GM18909 (cell line): ENCODE measurements around the gene ATG7.
"Not testable (repeated sequence)": the region's sequence is repeated elsewhere in the genome, so short reads cannot be mapped to it uniquely, and the experiment has no call there.

Source experiments
- ATAC-seq: cut with Tn5 transposase; IDR thresholded peaks from one replicate; pipeline ENCODE4 v1.9.1; 2021; ENCODE audit warnings: mild to moderate bottlenecking; ENCODE audit not compliant: unreplicated experiment, poor library complexity

ATG7 gene

GRCh38 chr3:11558918-11559815 is 287.0 kb downstream of the ATG7 start:
- ATAC-seq, result no peak

GRCh38 chr3:11559816-11560633 is 287.8 kb downstream of the ATG7 start:
- no peak for ATAC-seq

- no peak for ATAC-seq
These were observed 288.5 kb downstream of the ATG7 start for GRCh38 chr3:11560746-11561145.

- ATAC-seq, result no peak
These were observed 290.2 kb downstream of the ATG7 start for GRCh38 chr3:11562277-11562881.

GRCh38 chr3:11563159-11563864 is 291.1 kb downstream of the ATG7 start:
- no peak for ATAC-seq

- no peak for ATAC-seq
These were observed 291.6 kb downstream of the ATG7 start for GRCh38 chr3:11563865-11564185.

- no peak for ATAC-seq
These were observed 292.4 kb downstream of the ATG7 start for GRCh38 chr3:11564577-11565001.

- ATAC-seq, result no peak
These were observed 292.9 kb downstream of the ATG7 start for GRCh38 chr3:11565072-11565471.

GRCh38 chr3:11565492-11565891 is 293.3 kb downstream of the ATG7 start:
- ATAC-seq, result no peak

GRCh38 chr3:11565932-11566331 is 293.7 kb downstream of the ATG7 start:
- ATAC-seq, result no peak

GRCh38 chr3:11566478-11566877 is 294.3 kb downstream of the ATG7 start:
- ATAC-seq, result no peak

GRCh38 chr3:11566916-11567315 is 294.7 kb downstream of the ATG7 start:
- no peak for ATAC-seq

- ATAC-seq, result no peak
These were observed 295.6 kb downstream of the ATG7 start for GRCh38 chr3:11567516-11568467.

GRCh38 chr3:11568503-11569155 is 296.4 kb downstream of the ATG7 start:
- ATAC-seq, result no peak

GRCh38 chr3:11569156-11569741 is 297.1 kb downstream of the ATG7 start:
- ATAC-seq, result no peak

- no peak for ATAC-seq
These were observed 298.1 kb downstream of the ATG7 start for GRCh38 chr3:11570251-11570650.

GRCh38 chr3:11570789-11571495 is 298.7 kb downstream of the ATG7 start:
- ATAC-seq, result no peak

- not testable (repeated sequence) for ATAC-seq
These were observed 300.5 kb downstream of the ATG7 start for GRCh38 chr3:11572660-11573059.
